HG02885 (cell line): ENCODE results near the gene EMSY.
A peak's percentile ranks its signal among the peaks of the same experiment; 100 is the strongest.
"Not testable (repeated sequence)": the region's sequence is repeated elsewhere in the genome, so short reads cannot be mapped to it uniquely, and the experiment has no call there.

Experiments used
- ATAC-seq: cut with Tn5 transposase; IDR thresholded peaks from one replicate; pipeline ENCODE4 v1.9.1; 2021; ENCODE audit warnings: mild to moderate bottlenecking; ENCODE audit not compliant: unreplicated experiment, poor library complexity

The EMSY gene

DNA sequence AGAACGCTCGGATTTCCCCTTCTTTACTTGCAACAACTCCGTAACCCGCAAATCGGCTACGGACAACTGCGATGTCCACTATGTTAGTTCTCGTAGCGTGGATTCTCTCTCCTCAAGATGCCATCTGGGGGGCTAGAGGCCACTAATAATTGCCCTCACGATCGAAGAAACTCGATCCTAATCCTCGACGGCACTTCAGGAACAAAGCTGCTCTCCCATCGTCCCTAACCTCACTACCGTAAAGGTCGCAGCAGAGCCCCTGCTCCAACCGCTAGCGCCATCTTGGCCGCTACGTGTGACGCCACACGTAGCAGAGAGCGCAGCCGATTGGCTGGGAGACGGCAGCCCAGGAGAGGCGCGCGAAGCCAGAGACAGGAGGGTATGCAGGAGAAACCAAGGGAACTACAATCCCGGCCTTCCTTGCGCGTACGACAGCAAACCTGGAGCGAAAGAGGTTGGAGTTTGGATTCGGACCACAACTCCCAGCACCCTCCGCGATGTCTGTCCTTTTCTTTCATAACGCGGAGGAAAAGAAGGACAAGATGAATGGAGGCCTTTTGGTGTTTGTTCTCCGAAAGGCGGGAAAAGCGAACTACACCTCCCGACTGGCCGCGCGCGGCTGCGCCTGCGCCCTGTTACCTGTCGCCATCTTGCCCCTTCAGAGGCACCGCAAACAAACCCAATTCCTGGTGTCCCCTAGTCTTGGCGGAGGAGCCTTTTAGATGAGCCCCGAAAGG is at the start of gene EMSY:
Gene EMSY (plus strand): TSS at position 635 of the 737 bp plus-strand sequence. CDS start 1,921 bp downstream, outside the sequence.
- peak; percentile 95 for ATAC-seq

GRCh38 chr11:76395296-76395695 is 49.5 kb upstream of the EMSY start:
- no peak for ATAC-seq

DNA sequence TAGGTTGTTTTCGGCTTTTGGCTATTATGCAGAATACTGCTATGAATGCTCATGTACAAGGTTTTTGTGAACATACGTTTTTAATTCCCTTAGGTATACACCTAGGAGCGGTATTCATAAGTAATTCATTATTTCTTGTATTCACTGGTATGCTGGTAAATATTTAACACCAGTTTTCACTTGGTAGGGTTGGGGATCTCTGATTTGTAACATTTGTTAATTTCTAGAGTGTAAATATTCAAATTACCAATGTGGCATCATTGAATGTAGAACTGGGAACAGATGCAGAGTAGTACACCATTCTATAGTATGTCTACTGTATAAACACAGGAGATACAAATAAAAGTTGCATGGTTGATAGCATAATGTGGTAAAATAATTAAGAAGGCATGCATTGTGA is 47.4 kb upstream of the EMSY start:
- no peak for ATAC-seq

DNA sequence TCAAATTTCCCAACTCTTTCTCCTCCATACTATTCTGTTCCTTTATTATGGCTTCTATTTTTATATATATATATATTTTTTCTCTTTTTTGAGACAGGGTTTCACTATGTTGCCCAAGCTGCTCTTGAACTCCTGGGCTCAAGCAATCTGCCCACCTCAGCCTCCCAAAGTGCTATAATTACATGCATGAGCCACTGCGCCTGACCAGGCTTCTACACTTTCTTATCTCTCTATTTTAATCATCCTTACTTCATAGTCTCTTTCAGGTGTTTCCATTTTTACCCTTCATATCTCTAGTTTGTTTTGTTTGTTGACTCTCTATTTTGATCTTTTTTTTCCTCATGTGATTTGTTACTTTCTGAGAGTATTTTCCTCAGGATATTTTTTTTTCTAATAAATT is 43.9 kb upstream of the EMSY start:
- no peak for ATAC-seq

DNA sequence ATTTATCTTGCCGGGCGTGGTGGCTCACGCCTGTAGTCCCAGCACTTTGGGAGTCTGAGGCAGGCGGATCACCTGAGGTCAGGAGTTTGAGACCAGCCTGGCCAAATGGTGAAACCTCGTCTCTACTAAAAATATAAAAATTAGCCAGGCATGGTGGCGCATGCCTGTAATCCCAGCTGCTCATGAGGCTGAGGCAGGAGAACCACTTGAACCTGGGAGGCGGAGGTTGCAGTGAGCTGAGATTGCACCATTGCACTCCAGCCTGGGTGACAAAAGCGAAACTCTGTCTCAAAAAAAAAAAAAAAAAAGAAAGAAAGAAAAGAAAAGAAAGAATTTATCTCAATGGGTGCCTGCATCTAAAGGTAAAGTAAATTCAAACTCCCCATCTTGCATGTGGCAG is 43.3 kb upstream of the EMSY start:
- not testable (repeated sequence) for ATAC-seq

DNA sequence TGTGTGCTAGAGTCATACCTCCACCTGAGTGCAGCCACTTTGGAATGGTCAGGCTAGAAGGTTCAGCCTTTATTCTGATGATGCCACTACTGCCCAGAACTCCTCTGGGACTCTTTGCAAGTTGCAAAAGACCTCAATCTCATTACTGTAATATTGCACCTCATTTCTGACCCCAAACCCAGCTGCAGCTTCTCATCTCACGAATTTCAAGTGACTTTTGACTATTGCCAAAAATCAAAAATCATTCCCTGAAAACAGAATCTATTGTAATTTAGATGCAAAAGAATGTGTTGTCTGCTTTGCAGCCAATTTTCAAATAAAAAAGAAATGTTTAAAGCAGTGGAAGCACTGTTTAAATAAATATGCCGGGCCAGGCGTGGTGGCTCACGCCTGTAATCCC is 38.5 kb upstream of the EMSY start:
- no peak for ATAC-seq

- no peak for ATAC-seq
Observed at GRCh38 chr11:76408171-76408965, 36.5 kb upstream of the EMSY start.

GRCh38 chr11:76410851-76411357 is 33.9 kb upstream of the EMSY start:
- no peak for ATAC-seq

DNA sequence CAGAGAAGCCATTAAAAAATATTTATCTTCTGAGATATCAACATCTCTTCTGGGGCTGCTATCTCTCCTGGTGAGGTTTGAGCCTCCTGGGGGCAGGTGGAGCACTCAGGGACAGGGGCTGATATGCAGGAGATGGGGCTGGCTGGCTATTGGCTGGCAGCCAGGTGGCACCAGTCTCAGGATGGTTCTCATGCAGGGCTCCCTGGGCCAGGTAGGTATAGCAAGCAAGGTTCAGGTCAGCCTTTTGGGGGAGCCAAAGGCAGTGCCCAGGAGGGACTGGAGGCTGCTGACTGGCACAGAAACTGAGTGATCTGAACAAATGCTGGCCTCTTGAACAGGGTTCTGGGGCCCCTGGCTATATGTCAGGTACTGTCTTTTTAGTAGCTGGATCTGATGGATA is 29.7 kb upstream of the EMSY start:
- no peak for ATAC-seq

DNA sequence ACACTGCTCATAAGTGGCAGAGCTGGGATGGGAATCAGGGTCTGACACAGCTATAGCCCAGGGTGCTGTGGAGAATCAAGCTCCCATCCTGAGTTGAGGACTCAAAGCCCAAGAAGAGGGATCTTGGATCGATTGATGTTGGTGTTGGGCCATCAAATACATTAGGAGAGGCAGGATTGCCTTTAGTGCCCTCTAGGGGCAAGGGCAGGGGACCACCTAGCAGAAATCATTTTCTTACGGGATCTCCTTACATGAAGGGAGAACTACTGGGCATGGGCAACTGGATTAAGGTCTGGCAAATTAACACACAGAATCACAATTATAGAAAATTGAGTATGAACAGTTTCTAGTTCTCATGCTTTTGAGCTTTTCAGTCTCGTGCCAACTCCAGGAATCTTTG is 24.9 kb upstream of the EMSY start:
- no peak for ATAC-seq

DNA sequence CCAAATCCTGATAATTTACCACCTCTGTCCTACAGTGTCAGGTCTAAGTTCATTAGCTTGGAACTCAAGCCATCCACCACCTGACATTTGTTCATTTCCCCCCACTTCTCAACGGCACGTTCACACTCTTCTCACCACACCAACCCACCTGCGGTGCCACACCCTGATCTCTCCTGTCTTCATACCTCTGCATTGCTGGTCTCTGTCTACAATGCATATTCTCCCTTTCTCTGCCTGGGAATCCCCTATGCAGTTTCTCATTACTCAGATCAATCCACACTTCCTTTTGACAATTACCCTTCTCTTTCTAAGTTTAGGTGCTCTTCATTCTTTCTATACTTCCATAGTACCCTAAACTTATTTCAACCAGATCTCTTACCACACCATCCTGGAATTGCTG is 20.4 kb upstream of the EMSY start:
- peak; percentile 69 for ATAC-seq

DNA sequence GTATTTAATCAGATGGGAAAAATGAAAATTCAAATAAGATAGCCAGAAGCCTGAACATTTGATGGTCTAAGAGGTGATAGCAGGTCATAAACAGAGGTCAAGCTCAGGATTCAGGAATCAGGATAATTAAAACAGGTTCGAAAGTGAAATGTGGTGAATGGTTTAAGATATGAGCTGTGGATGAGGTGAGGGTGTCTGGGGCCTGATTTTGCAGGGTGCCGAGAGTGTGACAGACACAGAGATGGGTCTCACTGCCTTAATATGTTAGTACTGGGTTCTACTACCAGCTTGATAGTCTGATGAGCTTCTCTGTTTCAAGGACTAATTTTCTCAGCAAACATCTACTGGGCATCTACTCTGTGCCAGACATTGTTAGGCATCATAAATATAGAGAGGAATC is 19.9 kb upstream of the EMSY start:
- ATAC-seq = peak; percentile 18

GRCh38 chr11:76426660-76427059 is 18.2 kb upstream of the EMSY start:
- no peak for ATAC-seq

DNA sequence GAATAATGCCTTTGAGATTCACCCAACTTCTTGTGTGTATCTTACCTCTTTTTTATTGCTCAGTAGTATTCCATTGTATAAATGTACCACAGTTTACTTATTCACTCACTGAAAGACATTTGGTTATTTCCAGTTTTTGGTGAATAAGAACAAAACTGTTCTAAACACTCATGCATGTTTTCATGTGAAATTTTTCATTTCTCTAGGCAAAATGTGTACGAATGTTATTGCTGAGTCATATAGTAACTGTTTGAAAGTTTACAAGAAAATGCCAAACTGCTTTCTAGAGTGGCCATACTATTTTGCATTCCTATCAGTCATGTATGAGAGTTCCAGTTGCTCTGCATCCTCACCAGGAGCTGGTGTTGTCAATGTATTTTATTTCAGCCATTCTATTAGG is 8.8 kb upstream of the EMSY start:
- ATAC-seq = no peak

DNA sequence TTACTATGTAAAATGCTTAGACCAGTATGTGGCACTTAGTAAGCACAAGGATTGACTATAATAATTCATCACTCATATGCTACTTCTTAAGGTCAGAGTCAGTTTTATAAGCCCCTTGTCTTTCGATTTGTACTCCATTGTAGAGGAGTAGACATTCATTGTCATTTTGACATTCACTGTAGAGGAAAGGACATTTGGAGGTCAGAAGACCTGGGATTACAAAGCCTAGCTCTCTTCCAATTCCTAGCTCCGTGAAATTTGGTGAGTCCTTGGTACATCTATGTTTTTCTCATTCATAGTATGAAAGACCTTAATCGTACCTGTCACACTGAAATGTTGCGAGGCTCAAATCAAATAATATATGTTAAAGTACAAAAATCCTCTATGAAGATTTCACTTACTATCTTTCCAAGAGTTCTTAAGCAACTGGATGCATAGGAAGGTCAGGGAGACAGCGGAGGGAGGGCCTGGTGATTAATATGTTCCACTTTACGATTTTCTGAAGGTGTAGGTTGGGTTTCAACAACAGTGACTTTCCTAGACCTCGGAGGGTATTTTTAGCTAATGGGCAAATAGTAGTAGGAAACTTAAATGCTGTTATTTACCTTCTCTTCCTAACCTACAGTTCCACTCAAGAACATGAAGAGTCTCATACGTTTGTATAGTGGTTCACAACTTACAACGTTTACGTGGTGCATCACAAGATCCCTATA is 1.4 kb upstream of the EMSY start:
- no peak for ATAC-seq

- no peak for ATAC-seq
Observed at GRCh38 chr11:76444065-76444383, 794 bp upstream of the EMSY start.

- ATAC-seq = peak; percentile 30
Observed at GRCh38 chr11:76445121-76446084, 585 bp downstream of the EMSY start.

DNA sequence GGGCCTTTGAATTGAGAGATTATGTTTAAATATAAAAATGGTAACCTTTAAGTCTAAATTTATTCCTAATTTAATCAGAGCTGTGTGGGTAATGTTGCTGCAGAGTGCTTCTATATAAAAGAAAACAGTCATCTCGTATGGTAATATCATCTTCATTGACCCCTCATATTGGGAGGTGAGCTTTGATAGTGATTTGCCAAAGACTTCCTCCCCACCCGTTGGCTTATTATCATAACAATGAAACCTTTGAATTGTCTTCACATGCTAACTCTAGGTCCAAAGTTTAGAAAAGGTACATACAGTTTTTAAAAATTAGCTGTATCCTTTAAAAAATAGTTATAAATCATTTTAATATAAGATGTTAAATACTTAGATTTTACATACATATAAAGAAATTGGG is 3.7 kb downstream of the EMSY start:
- no peak for ATAC-seq

DNA sequence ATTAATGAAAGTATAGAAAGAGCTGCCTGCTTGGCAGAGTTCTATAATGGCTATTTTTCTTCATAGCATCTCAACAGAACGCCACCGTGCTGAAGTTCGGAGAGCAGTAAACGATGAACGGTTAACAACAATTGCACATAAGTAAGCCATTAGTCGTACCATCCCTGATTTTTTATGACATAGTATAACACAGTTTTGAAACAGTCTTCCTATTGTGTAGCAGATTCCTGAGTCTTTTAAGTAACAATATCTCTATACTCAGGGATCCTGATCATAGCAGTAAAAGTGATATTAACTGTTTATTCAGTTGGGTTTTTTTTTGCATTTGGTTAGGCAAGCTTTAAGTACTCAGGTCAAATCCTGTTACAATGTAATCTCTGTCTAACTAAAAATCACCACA is 8.4 kb downstream of the EMSY start:
- no peak for ATAC-seq

- no peak for ATAC-seq
Observed at GRCh38 chr11:76455331-76455730, 10.5 kb downstream of the EMSY start.
